NCI-H526 (cell line): ENCODE measurements around the gene NFKBIB.
"Not testable (repeated sequence)": the region's sequence is repeated elsewhere in the genome, so short reads cannot be mapped to it uniquely, and the experiment has no call there.

Source experiments
- DNase-seq, 2 experiments: peaks; one replicate each; lab custom pipeline; 2025; lab: John Stamatoyannopoulos, UW

NFKBIB gene

DNA sequence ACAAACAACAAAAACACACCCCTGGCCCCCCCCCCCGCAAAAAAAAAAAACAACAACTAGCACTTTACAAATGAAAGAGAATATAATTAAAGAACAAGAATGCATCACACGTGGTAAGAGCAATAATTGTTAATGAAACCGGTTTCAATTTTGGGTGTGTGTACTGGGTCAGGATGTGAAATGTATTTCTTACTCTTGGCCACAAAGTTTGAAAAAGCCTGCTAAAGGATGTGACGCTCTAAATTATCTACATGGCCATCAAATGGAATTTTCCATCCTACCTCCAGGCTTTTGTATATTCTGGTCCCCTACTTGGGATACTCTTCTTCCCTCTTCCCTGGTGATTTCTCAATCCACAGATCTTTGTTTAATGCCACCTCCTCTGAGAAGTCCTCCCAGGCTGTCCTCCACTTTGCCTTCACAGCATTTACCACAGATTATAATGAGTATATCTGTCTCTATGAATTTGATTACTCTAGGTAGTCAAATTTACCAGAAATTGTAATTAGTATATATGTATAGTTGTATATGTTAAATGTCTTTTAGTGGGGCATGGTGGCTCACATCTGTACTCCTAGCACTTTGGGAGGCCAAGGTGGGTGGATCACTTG lies 28.7 kb downstream of the NFKBIB start:
- no peak for DNase-seq

DNA sequence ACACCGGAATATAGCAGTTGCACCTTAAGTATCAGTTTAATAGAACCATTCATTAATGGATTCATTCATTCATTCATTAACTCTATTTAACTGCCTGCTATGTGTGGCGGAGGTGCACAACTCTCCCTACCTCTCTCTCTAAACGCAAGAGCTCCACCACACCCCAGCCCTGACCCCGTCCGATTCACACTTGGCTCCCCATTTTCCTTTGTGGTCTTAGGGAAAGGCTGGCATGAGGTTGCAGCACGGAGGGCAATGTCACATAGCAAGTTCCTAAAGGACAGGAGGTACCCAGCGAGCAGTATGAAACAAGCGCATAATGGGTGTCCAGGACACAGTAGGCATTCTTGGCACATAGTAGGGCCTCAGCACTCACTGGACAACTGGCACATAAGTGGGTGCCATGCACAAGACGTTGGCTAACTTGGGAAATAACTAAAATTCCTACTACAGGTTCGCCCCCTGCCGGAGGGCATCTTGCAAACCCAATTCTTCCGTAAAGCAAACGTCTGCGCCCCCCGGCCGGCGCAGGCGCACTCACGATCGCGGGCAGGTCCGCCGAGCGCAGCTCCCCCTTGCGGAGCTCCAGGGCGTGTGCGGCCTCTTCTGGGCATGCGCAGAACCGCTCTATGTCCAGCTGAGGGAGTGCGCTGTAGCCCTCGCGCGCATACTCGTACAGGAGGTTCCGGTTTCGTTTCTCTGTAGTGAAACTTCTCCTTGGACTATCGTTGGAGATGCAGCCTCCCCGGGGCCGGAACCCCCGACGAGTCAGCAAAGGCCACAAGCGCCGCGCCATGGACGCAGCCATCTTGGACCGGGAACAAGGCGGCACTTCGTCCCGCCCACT lies 30.4 kb downstream of the NFKBIB start, which contains the start of gene SARS2:
TSS of gene SARS2 (minus strand) at position 835 of the 847 bp plus-strand sequence. CDS start at position 808, 27 bp downstream.
- DNase-seq: peak; percentile 94 to 98

DNA sequence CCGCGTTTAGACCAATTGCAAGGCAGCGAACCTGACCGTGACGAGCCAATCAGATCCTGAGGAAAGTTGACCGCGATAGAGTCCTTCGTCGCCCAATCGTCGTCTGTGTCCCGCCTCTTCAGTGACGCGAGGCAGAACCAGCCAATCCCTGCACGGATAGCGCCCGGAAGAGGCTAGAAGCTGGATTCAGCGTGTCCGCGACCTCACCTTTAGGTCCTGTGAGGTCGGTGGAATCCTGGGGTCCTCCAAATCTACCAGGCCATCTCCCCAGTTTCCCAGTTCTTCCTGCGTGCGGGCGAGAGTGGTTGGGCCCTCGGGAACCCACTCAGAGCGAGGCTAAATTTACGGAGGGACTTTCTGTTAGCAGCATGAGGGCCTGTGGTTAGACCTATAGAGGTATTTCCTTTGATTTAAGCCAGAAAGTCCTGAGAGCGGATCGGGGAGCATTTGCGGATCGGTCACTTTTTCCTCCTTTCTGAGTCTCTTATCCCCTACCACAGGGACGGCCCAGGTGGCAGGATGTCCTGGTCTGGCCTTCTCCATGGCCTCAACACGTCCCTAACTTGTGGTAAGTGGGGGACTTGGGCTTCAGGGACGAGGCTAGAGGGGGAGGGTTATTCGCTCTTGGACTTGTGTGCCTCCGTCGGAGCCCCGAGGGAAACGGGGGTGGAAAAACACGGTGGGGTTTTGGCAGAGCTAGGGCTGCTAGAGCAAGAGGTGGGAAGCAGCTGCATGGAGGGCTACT lies 31.2 kb downstream of the NFKBIB start, which contains the start of gene MRPS12:
TSS of gene MRPS12 (plus strand) at position 169 of the 745 bp plus-strand sequence. CDS start at position 520, 351 bp downstream.
- DNase-seq: peak; percentile 99 to 100

DNA sequence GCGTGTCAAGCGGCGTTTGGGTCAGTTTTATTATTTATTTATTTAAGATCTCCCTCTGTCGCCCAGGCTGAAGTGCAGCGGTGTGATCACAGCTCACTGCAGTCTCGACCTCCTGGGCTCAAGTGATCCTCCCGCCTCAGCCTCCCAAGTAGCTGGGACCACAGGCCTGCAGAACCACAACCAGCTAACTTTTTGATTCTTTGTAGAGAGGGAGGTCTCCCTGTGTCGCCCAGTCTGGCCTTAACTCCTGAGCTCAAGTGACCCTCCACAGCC lies 31.7 kb downstream of the NFKBIB start:
- DNase-seq: no peak

DNA sequence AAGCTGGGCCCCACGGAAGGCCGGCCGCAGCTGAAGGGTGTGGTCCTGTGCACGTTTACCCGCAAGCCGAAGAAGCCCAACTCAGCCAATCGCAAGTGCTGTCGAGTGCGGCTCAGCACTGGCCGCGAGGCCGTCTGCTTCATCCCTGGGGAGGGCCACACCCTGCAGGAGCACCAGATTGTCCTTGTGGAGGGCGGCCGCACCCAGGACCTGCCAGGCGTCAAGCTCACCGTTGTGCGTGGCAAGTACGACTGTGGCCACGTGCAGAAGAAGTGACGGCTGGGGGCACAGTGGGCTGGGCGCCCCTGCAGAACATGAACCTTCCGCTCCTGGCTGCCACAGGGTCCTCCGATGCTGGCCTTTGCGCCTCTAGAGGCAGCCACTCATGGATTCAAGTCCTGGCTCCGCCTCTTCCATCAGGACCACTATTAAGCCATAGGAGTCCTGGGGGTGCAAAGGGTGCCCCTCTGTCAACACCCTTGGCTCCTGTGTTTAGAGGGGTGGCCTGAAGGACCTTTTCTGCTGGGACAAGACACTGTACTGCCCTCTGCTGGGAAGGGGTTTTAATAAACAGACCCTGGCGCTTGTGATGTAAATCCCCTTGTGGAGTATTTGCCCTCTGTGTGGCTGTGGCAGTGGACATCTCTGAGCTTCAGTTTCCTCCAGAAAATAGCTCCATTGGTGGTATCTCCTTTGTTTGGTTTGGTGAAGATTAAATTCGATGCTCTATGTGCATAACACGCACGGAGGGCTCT lies 32.8 kb downstream of the NFKBIB start:
- DNase-seq: peak; percentile 24 to 43

DNA sequence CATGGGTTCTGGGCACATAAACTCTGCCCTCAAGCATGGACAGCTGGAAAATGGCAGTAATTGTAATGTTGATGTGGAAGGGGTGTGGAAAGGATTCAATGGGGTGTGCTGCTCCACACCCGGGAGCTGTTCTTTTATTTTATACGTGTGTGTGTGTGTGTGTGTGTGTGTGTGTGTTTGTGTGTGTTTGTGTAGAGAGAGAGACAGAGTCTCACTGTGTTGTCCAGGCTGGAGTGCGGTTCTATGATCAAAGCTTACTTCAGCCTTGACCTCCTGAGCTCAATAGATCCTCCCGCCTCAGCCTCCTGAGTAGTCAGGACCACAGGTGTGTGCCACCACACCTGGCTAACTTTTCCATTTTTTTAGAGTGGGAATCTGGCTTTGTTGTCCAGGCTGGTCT lies 33.8 kb downstream of the NFKBIB start:
- DNase-seq: no peak

DNA sequence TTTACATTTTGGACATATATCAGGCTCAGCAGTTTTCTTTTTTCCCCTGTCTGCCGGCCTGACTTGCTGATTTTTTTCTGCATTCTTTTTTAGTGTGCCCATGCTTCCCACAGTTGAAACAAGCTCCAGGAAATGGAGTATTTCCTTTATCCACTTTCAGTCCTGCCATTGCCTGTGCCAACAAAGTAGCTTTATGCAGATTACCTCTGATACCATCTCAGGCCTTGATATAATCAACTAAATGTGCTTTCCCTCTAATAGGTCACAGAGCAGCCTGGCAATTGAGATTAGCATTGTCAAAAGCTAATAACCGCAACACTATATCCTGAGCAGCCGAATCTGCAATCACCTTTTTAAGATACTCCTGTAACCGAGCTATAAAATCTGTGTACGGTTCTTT lies 40.2 kb downstream of the NFKBIB start:
- DNase-seq: no peak

DNA sequence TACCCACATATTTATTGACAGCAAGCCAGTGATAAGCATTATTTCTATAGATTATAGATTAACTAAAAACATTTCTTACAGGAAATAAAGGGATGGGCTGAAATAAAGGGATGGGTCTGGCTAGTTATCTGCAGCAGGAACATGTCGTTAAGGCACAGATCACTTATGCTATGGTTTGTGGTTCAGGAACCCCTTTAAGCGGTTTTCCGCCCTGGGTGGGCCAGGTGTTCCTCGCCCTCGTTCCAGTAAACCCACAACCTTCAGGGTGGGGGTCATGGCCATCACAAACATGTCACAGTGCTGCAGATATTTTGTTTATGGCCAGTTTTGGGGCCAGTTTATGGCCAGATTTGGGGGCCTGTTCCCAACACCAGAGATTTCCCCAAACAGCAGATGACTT lies 41.7 kb downstream of the NFKBIB start:
- not testable (repeated sequence) for DNase-seq

DNA sequence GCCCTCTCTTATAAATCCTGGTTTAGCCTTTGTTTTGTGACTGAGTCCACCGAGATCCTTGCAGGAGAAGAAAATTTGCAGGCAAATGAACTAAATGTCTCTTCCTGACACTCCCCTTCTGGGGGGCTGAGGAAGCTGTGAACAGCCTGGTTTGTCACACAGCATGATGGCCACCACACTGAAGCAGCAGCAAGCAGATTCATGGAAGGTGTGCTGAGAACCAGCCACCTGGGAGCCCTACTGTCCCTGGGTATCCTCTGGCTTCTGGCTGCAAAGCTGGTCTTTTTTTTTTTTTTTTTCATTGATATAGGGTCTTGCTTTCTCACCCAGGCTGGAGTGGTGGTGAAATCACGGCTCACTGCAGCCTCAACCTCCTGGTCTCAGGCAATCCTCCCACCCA lies 42.2 kb downstream of the NFKBIB start:
- no peak for DNase-seq

DNA sequence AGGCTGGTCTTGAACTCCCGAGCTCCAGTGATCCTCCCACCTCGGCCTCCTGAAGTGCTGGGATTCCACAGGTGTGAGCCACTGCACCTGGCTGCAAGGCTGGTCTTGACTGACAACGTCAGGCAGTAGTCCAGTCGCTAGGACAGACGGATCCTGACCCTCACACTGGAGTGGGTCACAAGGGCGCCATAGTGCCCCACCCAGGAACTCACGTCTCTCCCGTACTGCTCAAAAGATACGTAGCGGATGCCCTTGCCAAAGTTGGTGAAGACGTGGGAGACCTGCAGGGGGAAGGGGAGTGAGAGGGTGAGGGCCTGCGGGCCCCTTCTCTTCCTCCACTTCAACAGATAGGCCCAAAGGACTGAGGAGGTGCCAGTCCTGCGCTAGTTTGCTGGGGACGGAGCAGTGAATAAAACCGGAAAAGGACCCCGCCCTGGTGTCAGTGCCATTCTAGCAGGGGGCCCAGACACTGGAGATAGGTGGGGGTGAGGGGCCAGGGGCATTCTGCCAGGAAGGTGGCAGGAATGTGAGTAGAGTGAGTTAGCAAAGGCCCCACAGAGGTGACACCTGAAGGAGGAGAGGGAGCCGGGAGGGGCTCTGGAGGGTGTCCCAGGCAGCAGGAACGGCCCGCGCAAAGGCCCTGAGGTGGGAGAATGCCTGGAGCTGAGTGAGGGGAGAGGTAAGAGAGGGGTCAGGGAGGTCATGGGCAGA lies 42.9 kb downstream of the NFKBIB start:
- no peak for DNase-seq

DNA sequence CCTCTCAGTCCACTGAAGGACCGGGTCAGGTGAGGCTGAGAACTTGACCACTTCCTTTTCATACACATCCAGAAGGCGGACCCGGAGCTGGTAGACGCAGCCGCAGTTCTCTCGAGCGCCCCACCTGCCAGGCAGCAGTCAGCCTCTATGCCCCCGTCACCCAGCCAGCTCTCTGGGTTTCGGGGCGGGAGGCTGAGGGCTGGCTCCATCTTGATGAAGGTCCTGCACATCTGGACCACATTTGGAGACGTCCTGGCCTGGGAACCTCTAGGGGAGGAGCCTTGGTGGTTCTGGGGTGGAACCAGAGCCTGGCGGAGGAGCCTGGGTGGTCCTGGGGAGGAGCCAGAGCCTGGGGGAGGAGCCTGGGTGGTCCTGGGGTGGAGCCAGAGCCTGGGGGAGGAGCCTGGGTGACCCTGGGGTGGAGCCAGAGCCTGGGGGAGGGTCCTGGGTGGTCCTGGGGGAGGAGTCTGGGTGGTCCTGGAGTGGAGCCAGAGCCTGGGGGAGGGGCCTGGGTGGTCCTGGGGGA lies 45.3 kb downstream of the NFKBIB start:
- DNase-seq: no peak

DNA sequence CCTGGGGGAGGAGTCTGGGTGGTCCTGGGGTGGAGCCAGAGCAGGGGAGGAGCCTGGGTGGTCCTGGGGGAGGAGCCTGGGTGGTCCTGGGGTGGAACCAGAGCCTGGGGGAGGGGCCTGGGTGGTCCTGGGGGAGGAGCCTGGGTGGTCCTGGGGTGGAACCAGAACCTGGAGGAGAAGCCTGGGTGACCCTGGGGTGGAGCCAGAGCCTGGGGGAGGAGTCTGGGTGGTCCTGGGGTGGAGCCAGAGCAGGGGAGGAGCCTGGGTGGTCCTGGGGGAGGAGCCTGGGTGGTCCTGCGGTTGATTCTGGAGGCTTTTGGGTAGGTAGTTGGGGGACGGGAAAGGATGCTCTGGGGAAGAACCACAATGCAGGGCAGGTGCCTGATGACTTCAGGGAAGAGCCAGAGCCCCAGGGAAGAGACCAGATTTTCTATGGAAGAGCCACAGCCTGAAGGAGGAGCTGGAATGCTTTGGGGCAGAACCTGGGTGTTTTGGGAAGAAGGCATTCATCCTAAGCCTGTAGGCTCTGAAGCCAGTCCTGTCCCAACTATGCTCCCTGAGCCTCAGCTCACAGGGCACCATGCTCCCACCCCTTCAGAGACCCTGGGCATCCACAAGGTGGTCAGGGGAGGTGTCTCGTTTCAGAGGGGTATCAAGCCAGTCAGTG lies 45.9 kb downstream of the NFKBIB start:
- no peak for DNase-seq

DNA sequence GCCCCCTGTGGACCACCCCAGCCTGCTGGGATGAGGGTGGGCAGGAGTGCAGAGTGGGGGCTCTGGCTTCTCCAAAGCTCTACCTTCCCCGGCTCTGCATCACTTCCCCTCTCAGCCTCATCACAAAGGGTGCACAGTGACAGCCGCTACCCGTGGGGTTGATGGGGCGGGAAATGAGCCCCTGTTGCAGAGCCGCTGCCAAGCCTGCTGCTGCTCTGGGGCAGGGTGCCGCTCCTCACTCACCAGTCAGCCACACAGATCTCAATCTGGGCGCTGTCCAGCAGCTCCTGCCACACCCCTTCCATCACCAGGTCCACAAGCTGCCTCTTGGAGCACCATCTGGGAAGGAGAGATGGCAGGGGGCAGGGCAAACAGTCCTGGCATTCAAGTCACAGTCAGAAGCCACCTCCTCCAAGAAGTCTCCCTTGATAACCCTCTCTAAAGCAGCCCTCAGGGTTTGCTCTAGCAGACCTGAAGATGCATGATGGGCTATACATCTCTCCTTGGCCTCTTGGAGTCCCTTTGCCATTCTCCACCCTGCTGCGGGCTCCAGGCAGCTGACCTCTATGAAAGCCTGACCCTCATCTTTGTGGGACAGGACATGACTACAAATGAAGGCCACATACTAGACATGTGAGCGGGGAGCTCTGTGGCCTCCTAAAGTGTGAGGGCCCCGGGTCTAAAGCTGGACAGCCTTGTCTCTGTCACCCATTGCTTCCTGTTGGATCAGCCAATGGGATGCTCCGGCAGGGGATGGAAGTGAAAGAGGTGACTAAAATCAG lies 46.7 kb downstream of the NFKBIB start:
- DNase-seq: no peak

DNA sequence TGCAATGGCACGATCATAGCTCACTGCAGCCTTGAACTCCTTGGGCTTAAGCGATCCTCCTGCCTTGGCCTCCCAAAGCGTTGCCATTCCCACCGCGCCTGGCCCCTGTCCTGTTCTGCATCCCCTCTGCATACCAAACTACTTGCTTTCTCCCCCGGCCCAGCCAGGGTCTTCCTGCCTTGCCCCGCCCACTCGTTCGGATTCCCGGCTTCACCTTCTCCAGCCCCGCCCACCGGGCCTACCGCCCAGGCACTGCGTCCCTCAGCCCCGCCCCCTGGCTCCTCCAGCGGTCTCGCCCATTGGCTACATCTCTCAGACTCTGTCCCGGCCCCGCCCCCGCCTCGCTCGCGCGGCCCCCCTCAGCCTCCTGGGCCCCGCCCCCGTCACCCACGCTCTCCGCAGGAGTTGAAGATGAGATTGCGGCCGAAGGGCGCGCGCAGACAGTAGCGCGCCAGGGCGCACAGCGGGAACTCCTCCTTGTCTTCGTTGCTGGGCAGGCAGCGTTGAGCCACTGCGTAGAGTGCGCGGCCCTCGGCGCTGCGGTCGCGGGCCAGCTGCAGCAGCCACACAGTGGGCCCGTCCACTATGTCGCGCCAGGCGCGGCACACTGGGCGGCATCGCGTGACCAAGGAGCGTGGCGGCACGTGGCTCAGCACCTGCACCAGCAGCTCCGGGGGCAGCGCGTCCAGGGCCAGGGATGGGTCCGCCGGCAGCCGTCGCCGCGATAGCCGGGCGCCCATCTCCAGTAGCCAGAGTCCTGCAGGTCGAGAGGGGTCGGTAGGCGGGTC lies 50.0 kb downstream of the NFKBIB start:
- DNase-seq: peak; percentile 92 to 100

DNA sequence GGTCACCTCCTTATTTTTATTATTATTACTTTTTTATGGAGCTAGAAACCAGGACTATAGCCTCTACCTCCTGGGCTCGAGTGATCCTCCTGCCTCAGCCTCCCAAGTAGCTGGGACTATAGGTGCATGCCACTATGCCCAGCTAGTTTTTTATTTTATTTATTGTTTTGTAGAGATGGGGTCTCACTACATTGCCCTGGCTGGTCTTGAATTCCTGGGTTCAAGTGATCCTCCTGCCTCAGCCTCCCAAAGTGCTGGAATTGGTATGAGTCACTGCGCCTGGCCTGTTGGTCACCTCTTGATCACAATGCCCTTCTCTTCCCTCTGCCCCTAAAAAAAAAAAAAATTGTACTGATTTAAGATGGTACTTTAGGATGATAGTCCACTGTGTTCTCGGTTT lies 51.4 kb downstream of the NFKBIB start:
- DNase-seq: no peak

DNA sequence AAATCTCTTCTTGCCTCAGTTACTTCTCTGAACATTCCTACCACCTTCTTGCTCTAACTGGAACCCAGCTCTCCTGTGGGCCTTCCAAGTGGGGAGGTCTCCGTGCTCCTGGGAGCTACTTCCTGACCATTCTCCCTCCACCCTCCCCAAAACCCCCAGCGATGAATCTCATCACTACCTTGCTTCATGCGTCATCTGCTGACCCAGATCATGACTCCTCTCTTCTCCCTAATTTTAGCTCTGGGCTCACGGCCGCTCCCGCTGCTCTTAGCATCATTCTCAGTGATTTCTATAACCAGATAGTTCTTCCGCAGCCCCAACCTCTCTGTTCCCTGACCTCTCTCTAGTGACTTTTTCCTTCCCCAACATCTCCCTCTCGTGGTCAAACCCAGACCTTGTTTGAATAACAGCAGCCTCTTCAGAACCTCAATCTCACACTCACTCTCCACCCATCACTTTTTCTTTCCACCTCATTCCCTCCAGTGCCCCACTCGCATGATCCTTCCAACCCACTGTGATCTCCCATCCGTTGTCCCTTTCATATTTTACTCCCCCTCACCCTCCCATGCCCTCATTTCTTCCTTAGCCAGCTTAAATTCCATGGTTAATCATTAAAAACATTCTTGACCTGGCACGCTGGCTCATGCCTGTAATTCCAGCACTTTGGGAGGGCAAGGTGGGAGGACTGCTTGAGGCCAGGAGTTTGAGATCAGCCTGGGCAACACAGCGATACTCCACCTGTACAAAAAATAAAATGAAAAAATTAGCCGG lies 52.8 kb downstream of the NFKBIB start:
- peak; percentile 16 to 75 for DNase-seq

DNA sequence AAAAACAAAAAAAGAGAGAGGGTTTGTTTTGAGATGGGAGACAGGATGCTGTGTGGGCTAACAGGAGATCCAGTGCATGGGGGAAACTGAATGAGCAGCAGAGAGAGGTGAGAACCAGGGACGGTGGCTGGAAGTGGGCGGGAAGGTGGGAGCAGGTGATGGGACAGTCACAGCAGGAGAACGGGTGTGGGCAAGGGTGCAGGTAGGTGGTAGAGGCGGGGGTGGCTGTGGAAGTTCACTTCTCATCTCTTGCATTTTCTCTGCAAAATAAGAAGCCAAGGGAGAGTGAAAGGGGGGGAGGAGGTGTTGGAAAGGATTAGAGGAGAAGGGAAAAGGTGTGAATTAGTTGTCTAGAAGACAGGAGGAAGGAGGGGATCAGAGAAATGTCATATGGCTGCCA lies 53.9 kb downstream of the NFKBIB start:
- DNase-seq: no peak

DNA sequence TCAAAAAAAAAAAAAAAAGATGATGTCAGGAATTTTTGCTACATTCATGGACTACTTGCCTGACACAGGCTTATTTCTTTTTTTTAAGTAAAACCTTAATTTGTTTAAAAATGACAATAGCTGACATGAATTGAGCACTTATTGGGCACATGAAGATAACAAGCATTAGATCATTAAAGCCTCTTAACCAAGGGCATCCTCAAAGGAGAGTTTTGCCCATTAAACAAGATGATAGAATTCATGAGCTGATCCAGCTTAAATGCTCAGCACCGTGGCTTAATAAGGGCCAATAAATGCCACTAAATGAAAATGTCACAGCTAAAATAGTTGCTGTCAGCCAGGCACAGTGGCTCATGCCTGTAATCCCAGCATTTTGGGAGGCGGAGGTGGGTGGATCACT lies 56.5 kb downstream of the NFKBIB start:
- DNase-seq: no peak
